ENCODE results near the gene CHRNG.

DNA sequence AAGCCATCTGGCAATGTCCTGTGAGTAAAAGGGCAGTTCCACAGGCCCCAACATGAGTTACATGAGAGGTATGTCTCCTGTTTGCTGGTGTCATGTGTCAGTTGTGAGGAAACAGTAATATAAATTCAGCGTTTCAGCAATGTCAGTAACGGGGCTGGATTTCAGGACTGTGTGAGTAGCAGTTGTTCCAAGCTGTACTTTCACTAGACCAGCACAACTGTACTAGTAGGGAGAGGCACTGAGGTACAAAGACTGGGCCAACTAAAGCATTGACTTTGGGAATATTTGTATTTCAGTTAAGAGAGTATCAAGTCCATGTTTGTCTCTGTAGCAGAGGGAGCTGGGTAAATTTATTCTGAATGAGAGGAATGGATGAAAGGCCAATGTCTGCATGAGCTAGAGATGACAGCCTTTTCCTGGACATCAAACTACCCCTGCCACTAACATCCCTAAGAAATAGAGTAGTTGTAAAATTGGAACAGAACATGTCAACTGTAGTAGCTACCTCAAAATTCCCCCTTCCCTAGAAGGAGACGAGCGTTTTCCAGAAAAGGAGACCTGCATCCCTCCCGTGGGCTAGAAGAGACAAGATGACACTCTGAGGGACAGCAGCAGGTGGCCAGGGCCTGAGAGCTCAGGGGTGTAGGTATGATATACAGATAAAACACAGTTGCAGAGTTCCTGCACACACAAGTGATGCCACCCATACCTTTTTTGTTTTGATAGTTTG is 35.3 kb downstream of the CHRNG start:
- TF ChIP-seq, protein P1, sequence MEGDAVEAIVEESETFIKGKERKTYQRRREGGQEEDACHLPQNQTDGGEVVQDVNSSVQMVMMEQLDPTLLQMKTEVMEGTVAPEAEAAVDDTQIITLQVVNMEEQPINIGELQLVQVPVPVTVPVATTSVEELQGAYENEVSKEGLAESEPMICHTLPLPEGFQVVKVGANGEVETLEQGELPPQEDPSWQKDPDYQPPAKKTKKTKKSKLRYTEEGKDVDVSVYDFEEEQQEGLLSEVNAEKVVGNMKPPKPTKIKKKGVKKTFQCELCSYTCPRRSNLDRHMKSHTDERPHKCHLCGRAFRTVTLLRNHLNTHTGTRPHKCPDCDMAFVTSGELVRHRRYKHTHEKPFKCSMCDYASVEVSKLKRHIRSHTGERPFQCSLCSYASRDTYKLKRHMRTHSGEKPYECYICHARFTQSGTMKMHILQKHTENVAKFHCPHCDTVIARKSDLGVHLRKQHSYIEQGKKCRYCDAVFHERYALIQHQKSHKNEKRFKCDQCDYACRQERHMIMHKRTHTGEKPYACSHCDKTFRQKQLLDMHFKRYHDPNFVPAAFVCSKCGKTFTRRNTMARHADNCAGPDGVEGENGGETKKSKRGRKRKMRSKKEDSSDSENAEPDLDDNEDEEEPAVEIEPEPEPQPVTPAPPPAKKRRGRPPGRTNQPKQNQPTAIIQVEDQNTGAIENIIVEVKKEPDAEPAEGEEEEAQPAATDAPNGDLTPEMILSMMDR (conservative IDR thresholded peaks at IDR 0.05 in 1 of 2, IDR thresholded peaks at IDR 0.05 in 1 of 2; ENCODE audit: low read depth in 1 of 2, low read length in 2 of 2) = no peak
- no peak for TF ChIP-seq EZH2 (IDR thresholded peaks at IDR 0.05; ENCODE audit: low read length, missing control alignments)
